A549 treated with AZD9567 at 1 μM for 4 hours (cell line): Measurements from ENCODE around the gene AQP12A. TPM values are rescaled to one million over a fixed set of nuclear protein-coding genes. Genes with fewer than 3 reads are reported as not detected.

Source experiments
- total RNA-seq: library from RNA; stranded (reverse); fragments of 200-300 nt; extraction: Qiagen RNA extraction; gene quantifications from 5 replicates; pipeline ENCODE4 v1.2.3, GENCODE V29; 2022; ENCODE audit not compliant: insufficient read depth

AQP12A gene, protein sequence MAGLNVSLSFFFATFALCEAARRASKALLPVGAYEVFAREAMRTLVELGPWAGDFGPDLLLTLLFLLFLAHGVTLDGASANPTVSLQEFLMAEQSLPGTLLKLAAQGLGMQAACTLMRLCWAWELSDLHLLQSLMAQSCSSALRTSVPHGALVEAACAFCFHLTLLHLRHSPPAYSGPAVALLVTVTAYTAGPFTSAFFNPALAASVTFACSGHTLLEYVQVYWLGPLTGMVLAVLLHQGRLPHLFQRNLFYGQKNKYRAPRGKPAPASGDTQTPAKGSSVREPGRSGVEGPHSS
- total RNA-seq = not detected in 5 replicates

DNA sequence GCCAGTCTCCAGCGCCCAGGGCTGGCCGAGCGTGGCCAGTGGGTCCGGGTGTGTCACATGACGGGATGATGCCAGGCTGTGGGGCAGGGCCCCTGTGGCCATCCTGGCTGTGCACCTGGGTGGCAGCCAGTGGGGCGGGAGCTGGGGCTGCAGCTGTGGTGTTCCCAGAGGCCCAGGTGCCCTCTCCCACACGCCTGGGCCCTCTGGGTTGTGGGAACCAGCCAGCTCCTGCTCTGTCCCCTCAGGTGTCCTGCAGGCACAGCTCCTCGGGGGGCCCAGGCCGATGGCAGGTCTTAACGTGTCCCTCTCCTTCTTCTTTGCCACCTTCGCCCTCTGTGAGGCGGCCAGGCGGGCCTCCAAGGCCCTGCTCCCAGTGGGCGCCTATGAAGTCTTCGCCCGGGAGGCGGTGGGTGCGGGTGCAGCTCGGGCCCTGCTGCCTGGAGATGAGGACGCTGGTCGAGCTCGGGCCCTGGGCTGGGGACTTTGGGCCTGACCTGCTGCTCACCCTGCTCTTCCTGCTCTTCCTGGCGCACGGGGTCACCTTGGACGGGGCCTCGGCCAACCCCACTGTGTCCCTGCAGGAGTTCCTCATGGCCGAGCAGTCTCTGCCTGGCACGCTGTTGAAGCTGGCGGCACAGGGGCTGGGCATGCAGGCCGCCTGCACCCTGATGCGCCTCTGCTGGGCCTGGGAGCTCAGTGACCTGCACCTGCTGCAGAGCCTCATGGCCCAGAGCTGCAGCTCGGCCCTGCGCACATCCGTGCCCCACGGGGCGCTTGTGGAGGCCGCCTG lies at the start of gene AQP12A:
Gene AQP12A (plus strand): TSS at position 236 of the 790 bp plus-strand sequence. CDS start 48 bp downstream, at position 284.

DNA sequence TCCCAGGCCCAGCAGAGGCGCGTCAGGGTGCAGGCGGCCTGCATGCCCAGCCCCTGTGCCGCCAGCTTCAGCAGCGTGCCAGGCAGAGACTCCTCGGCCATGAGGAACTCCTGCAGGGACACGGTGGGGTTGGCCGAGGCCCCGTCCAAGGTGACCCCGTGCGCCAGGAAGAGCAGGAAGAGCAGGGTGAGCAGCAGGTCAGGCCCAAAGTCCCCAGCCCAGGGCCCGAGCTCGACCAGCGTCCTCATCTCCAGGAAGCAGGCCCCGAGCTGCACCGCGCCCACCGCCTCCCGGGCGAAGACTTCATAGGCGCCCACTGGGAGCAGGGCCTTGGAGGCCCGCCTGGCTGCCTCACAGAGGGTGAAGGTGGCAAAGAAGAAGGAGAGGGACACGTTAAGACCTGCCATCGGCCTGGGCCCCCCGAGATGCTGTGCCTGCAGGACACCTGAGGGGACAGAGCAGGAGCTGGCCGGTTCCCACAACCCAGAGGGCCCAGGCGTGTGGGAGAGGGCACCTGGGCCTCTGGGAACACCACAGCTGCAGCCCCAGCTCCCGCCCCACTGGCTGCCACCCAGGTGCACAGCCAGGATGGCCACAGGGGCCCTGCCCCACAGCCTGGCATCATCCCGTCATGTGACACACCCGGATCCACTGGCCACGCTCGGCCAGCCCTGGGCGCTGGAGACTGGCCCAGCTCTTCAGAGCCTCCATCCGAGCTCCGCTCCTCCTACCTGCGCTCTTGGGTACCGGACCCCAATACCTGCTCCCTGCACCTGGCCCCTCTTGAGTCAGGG lies 9.0 kb upstream of the AQP12A start, which contains the start of gene AQP12B:
Gene AQP12B (minus strand): TSS at position 455 of the 794 bp plus-strand sequence. CDS start 48 bp downstream, at position 407.

Other genes starting within 250 kb of the AQP12A start
- 3.7 to 12.2 TPM (median 11.6 TPM) in 5 replicates for gene ANKMY1, start 133.9 kb upstream of the AQP12A start, total RNA-seq
- gene DUSP28, start 131.5 kb upstream of the AQP12A start, total RNA-seq = 3.3 to 8.8 TPM (median 8.3 TPM) in 5 replicates
- gene RNPEPL1, start 123.4 kb upstream of the AQP12A start, total RNA-seq = 39.3 to 66.8 TPM (median 62.5 TPM) in 5 replicates
- gene CAPN10, start 105.1 kb upstream of the AQP12A start, total RNA-seq = 15.4 to 29.2 TPM (median 25.6 TPM) in 5 replicates
- gene GPR35, start 66.4 kb upstream of the AQP12A start, total RNA-seq = 0.79 to 1.4 TPM (median 0.98 TPM) in 5 replicates
- gene AQP12B, start 9.0 kb upstream of the AQP12A start, total RNA-seq = not detected in 5 replicates
- 0.70 to 5.0 TPM (median 0.92 TPM) in 5 replicates for gene KIF1A, start 128.4 kb downstream of the AQP12A start, total RNA-seq
- gene AGXT, start 177.0 kb downstream of the AQP12A start, total RNA-seq = not detected in 5 replicates
- 0.06 to 0.14 TPM (median 0.12 TPM) in 4 of 5 replicates, not detected in the other for gene MAB21L4, start 204.3 kb downstream of the AQP12A start, total RNA-seq
- gene CROCC2, start 214.5 kb downstream of the AQP12A start, total RNA-seq = not detected in 5 replicates